Stimulated activated CD4-positive, alpha-beta T cell treated with anti-CD3 and anti-CD28 coated beads, TNF-alpha, amount 100 ng/mL, for 1 hour (primary cell): ENCODE data around the gene B4GALT2.

ENCODE experiments used
- DNase-seq, 3 donors: peaks; one replicate each; pipeline ENCODE4 v3.0.0-alpha.2; 2020; ENCODE audit warnings: low read depth in 3 of 3, low spot score in 1 of 3

B4GALT2 gene

GRCh38 chr1:44027320-44027719, 48.3 kb downstream of the B4GALT2 start:
- DNase-seq, result no peak

DNA sequence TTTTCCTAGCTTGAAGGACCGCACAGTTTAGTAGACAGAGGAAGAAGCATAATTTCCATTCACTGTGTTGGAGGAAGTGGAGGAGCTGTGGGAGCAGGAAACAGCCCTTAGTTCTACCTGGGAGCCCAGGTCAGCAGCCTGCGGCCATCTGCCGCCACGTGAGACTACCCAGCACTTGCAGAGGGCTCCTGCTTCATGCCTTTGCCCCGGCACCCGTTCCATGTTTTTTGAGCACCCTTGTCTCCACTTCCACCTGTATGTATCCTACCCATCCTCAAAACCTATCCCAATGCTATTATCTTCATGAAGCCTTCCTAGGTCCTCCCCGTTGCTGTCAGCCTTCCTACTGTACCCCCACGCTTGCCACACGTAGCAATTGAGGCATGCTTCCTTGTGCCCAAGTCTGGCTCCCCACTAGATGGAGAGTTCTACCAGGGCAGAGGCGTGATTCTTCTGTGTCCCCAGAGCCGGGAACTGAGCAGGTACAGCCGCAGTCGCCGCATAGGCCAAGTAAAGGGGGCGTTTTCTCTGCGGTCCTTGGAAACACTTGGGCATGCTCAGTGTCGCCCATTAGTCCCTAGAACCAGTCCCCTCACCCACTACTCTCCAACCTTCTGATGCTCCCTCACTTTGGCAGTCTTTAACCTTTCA, 50.4 kb downstream of the B4GALT2 start:
- no peak for DNase-seq

DNA sequence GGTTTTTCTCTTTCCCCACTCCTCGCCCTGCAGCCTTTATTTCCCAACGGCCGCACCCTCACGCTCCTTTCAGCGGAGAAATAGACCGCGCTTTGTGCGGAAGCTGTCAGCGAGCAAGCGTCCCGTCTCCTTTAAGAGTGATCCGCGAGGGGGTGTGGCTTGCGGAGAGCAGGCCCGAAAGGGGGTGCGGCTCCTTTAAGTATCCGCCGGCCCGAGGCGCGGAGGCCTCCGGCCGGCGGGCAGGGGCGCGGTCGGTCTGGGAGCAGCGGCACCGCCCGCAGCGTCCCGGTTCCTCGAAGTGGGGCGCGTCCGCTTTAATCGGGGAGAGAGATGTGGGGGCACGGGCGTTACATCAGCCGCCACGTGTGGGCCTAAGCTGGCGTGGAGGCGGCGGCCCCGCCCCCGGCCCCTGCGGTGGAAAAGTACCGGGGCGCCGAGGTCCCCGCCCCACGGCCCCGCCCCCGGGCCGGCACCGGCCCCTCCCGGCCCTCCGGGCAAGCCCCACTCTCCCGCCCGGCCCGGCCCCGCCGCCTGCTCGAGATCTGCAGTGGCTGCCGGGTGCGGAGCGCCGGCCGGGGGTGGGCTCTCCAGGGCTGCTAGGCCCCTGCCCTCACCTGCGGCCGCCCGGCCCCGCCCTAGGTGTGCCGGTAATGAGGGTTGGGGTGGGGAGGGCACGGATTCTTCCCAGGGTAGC, 51.0 kb downstream of the B4GALT2 start:
- peak; percentile 54 to 86 (median 67) for DNase-seq

DNA sequence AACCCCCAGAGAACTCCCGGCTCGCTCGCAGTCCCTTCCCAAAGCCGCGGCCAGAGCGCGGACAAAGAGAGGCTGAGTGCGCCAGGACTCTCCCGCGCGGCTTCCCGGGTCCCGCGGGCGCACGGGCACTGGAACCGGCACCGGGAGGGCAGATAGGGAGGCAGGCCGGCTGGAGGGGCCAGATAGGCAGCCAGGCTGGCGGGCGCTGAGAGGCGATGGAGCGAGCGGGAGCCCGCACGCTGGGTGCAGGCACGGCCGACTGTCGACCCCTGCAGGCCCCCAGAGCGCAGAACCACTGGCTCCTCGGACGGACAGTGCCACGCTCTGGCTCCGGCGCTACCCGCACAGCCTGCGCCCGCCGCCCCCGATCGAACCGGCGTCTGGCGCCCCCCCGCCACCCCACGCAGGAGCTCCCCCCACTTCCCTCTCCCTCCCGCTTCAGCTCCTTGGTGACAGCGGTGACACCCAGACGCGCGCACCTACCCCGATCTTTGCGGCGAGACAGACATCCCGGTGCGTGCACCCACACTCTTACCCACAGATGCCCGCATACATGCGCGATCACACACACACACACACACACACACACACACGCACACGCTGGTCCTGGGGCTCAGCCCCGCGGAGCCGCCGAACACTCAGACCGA, 51.7 kb downstream of the B4GALT2 start:
- DNase-seq, result peak in 2 of 3 donors; percentile 26 to 36

DNA sequence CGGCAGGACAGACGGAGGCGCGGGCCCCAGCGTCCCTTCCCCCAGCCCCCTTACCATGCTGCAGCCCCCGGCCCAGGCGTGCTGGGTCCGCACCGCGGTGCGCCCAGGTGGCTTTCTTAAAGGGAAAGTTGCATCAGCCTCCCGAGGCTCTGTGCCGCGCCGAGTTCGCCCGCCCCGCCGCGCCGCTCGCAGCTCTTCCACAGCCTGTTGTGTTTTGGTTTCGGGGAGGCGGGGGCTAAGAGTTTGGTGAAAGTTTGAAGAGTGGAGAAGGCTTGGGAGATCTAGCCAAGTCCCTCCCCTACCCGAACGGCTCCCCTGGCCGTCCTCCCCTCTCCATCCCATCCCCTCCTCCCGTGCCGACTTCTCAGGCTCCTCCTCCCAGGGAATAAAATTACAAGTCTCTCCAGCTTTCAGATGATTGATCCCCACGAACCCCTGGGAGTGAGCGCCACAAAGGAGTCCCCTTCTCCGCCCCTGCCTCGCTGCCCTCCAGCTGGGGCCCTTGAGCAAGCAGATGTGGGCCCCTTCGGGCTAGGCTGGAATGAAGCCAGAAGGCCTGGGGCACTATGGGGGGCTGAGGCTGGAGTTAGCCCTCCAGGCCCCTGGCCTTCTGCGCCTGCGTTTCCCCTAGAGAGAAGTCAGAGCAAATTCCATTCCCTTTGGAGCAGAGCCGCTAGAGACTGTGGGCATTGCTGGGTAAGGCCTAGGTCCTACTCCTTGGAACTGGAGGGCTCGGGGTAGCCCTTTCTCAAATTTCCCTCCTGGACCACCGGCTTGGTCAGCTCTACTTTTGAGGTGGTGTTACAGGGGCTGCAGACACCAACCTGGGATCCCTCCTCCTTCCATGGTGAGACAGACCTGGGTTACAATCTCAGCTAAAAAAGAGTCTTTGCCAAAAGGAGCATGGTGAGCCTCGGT, 52.5 kb downstream of the B4GALT2 start, which contains the start of gene SLC6A9:
Gene SLC6A9 (minus strand): TSS at position 211 of the 918 bp plus-strand sequence. CDS start 7,185 bp downstream, outside the sequence.
- peak in 1 of 3 donors; percentile 49 for DNase-seq

DNA sequence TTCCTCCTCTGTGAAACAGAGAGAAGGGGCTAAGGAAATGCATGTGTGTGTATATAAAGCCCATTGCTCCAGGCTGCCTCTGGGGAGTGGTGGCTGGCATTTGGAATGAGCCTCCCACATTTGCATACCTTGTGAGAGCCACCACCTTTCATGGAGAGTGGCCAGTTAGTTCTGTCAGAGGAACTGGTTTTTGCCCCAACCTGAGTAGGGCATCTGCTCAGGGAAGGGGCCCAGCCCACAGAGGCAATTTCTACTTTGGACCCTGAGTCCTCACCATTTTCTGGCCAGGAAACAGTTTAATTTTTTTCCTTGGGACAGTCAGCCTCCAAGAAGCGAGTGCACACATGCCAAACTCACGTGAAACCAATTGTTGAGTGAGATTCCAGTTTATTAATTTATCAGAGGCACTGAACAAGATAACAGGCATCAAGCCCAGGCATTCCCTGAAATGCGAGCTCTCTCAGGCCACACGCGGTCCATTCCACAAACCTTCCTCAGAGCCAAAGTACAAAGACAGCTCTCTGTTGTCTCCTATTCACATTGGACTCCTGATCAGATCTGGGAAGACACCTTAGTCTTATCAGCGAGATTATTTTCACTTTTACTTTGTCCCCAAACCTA, 53.3 kb downstream of the B4GALT2 start:
- DNase-seq, result no peak

GRCh38 chr1:44033041-44033575, 54.1 kb downstream of the B4GALT2 start:
- no peak for DNase-seq

DNA sequence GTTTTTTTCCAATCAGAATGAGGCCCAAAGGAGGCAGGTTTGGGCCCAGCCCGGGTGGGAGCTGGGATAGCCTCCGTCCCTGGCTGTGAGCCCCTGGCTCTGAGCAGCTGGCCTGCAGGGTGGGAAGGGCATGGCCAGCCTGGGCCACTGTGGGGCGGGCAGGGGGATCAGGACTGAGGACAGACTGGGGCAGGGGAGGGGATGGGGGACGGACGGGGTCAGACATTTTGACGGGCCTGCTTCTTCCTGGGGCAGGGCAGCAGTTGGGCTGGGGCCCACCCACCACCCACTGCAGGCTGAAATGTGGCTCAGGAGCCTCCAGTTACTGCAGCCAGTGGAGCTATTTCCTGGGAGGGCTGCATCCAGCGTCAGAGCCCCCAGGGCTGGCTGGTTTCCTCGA, 54.7 kb downstream of the B4GALT2 start:
- DNase-seq, result no peak

DNA sequence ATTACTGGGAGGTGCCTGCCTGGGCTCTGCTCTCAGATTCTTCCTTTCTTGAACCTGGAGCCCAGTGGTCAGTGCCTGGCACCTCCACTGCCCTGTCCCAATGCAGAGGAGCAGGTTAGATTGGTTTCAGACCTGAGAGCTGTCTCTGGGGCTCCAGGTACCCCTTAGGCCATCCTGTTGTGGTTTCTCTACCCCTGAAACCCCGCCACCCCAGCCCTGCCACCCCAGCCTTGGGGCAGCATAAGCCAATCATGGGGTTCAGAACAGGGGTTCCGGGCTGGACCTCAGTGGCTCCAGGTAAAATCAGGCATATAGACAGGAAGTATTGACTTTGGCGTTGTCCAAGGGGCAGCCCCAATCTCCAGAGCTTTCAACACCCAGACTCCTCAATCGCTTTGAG, 55.4 kb downstream of the B4GALT2 start:
- DNase-seq, result no peak

GRCh38 chr1:44034976-44035716, 56.1 kb downstream of the B4GALT2 start:
- no peak for DNase-seq

- no peak for DNase-seq
These were observed 56.9 kb downstream of the B4GALT2 start for GRCh38 chr1:44035726-44036408.

GRCh38 chr1:44036409-44037139, 57.6 kb downstream of the B4GALT2 start:
- DNase-seq, result peak; percentile 16 to 49 (median 32)

GRCh38 chr1:44037154-44037553, 58.1 kb downstream of the B4GALT2 start:
- DNase-seq, result no peak

DNA sequence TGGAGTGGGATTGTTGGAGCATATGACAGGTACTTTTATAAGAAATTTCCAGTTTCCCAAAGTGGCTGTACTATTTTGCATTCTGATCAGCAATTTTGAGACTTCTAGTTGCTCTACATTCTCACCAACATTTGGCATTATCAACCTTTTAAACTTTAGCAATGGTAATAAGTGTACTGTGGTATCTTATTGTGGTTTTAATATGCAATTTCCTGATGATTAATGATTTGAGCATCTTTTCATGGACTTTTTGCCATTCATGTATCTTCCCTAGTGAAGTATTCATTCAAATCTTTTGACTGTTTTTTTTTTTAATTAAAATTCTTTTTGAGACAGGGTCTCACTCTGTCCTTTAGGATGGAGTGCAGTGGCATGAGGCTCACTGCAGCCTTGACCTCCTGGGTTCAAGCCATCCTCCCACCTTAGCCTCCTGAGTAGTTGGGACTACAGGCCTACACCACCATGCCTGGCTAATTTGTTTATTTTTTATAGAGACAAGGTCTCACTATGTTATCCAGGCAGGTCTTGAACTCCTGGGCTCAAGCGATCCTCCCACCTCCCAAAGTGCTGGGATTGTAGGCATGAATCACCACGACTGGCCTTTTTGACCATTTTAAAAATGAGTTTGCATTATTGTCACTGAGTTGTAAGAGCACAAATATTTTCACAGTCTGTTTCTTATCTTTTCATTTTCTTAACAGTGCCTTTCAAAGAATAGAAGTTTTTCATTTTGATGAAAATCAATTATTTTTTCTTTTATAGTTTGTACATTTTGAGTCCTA, 60.1 kb downstream of the B4GALT2 start:
- DNase-seq, result no peak

GRCh38 chr1:44040418-44040817, 61.4 kb downstream of the B4GALT2 start:
- no peak for DNase-seq
